Measurements from ENCODE around the gene LDLRAD4.

The LDLRAD4 gene

DNA sequence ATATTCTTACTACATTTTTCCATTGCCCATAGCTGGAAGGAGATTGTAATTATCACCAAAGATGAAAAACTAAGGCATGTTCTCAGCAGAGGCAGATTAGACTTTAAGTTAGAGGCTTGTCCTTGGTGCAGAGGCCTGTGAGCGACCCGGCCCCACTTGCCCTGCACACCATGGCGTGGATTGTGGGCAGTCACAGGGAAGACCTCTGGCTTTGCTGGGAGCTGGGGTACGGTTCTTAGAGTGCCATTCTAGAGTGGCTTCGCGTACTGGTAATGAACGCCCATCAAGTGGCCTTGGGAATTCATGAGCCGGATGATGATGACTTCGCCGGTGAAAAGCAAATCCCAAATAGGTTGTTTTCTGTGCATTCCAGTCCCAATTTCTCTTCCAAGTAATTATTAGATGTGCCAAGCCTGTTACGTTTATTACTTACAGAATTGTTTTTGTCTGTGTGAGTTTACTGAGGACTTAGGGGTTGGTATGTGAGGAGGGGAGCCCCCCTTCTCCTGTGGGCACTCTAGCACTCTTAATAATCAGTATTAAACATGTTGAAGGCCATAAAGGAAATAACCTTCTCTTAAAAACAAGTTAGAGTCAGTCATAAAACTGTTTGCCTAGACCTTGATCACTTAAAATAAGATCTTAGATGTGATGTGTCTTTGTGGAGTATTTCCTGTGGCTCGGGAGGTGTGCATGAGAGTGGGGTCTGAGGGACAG, 90.6 kb downstream of the LDLRAD4 start:
- H3K4me3 ChIP-seq (replicated peaks in 1 of 2; ENCODE audit: low read depth in 2 of 2, low read length in 2 of 2) = no peak overlapping the region
- no peak for DNase-seq (ENCODE audit: low read depth in 2 of 2)
- TF ChIP-seq CTCF (IDR thresholded peaks at IDR 0.05; ENCODE audit: low read depth, low read length) = no peak

GRCh38 chr18:13309748-13310670, 91.4 kb downstream of the LDLRAD4 start:
- no peak for DNase-seq (ENCODE audit: low read depth in 2 of 2)
- no peak overlapping the region for H3K4me3 ChIP-seq (replicated peaks in 1 of 2; ENCODE audit: low read depth in 2 of 2, low read length in 2 of 2)
- TF ChIP-seq CTCF (IDR thresholded peaks at IDR 0.05; ENCODE audit: low read depth, low read length) = no peak

- no peak for TF ChIP-seq CTCF (IDR thresholded peaks at IDR 0.05; ENCODE audit: low read depth, low read length)
- no peak overlapping the region for H3K4me3 ChIP-seq (replicated peaks in 1 of 2; ENCODE audit: low read depth in 2 of 2, low read length in 2 of 2)
- DNase-seq (ENCODE audit: low read depth in 2 of 2) = no peak
Observed at GRCh38 chr18:13311193-13311592, 92.6 kb downstream of the LDLRAD4 start.

- DNase-seq (ENCODE audit: low read depth in 2 of 2) = no peak
- TF ChIP-seq CTCF (IDR thresholded peaks at IDR 0.05; ENCODE audit: low read depth, low read length) = no peak
- H3K4me3 ChIP-seq (replicated peaks in 1 of 2; ENCODE audit: low read depth in 2 of 2, low read length in 2 of 2) = no peak overlapping the region
Observed at GRCh38 chr18:13312515-13312914, 94.0 kb downstream of the LDLRAD4 start.

DNA sequence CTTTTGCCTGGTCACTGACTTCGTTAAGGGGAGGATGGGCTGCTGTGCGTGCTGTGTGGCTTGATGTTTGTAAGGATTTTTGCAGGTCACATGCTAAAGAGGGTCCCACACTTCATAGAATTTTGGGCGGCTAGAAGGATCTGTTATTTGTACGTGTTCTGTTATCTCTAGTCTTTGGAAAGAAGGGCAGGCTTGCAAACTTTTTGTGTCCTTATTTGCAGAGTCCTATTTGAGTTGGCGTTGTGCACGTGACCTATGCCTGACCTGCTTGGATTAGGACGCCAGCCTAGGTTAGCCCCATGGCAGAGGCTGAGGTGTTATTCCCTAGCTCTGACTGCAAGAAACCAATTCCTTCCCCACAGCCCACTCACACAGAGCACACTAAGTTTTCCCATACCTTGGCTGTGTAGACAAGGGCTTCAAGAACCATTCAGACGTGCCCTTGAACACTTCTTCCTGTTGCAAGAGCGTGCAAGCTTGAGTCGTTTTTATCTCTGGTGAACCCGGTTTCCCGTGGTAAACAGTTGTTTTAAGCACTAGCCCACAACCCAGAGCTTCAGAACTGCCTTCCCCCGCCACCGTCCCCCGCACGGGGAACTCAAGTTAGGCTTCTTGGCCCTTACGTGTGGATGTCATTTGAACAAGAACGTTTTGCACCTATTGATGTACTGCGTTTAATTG, 94.6 kb downstream of the LDLRAD4 start:
- TF ChIP-seq CTCF (IDR thresholded peaks at IDR 0.05; ENCODE audit: low read depth, low read length) = no peak
- H3K4me3 ChIP-seq (replicated peaks in 1 of 2; ENCODE audit: low read depth in 2 of 2, low read length in 2 of 2) = no peak overlapping the region
- no peak for DNase-seq (ENCODE audit: low read depth in 2 of 2)

DNA sequence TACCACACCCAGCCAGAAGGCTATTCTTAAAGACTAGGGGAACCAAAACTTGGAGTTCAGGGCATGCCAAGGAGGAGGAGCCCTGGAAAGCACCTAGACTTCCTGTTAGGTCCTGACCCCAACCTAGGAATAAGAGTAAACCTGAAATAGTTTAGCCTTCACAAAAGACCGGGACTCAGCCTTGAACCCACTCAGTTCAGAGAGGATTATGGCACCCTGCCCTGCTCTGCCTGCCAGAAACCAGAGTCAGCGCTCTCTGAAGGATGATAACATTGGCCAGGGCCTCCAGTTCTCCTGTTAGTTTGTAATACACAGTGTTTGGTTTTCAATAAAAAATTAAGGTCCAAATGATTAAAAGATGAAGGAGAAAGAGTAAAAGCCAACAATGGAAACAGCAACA, 96.4 kb downstream of the LDLRAD4 start:
- TF ChIP-seq CTCF (IDR thresholded peaks at IDR 0.05; ENCODE audit: low read depth, low read length) = no peak
- no peak for DNase-seq (ENCODE audit: low read depth in 2 of 2)
- H3K4me3 ChIP-seq (replicated peaks in 1 of 2; ENCODE audit: low read depth in 2 of 2, low read length in 2 of 2) = no peak overlapping the region
